Measurements from ENCODE around the gene ITGA11. TPM values are rescaled to one million over a fixed set of nuclear protein-coding genes. Genes with fewer than 3 reads are reported as not detected.

The ITGA11 gene
- total RNA-seq, 1 experiment from 2014 or later = 0.70 TPM

DNA sequence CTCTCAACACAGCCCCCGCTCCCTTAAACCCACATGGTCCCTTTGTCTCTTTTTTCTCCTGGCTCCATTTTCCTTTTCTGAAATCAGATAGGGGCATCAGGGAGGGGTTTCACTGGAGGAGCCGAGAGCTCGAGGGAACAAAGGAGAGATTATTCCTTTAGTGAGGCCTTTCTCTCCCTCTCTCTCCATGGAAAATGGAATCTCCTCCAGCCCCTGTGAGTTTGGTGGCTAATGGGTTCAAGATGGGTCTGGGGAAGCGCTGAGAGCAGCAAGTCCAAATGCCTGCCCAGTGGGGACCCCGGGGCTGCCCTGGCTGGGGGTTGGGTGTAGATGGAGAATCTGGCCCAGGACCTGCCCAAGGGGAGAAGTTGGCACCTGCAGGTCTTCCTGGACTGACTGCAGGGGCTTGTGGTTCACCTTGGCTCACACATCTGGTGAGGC lies 56.8 kb downstream of the ITGA11 start:
- Histone ChIP-seq H3K4me2 (no peak overlapping the region), H2AFZ (no peak overlapping the region), H3K4me3 (no peak overlapping the region), H3K27me3 (ENCODE audit: insufficient read depth, low read depth) (no peaks in the 10 kb centered on the region), H3K36me3 (ENCODE audit: low read depth) (no peaks in the 10 kb centered on the region), H3F3A (ENCODE audit: insufficient read depth, low read depth) (no peaks in the 10 kb centered on the region), H4K20me1 (ENCODE audit: insufficient read depth) (no peaks in the 10 kb centered on the region), H3K9me3 (ENCODE audit: insufficient read depth, low read depth) (no peaks in the 10 kb centered on the region), H3K79me2 (ENCODE audit: low read depth) (no peaks in the 10 kb centered on the region), H3K27ac (no peak overlapping the region), H3K9me2 (ENCODE audit: insufficient read depth) (no peaks in the 10 kb centered on the region), H3K4me1 (replicated peaks; ENCODE audit: insufficient read depth) (no peaks in the 10 kb centered on the region)
- intact Hi-C loops (cut with micrococcal nuclease; ENCODE audit: unreplicated experiment) = no loop called here
- no TSS peak for BruUV-seq (replicated peaks)
- CTCF ChIA-PET = no interaction called here
- DNase-seq = no peak
- POLR2A ChIA-PET (ENCODE audit: unreplicated experiment) = interaction anchor here (0.6 kb wide), 1 partner anchor 15 kb away, joined by 7 read pairs; no protein-coding TSS in a partner anchor
- TF ChIP-seq, protein P1, sequence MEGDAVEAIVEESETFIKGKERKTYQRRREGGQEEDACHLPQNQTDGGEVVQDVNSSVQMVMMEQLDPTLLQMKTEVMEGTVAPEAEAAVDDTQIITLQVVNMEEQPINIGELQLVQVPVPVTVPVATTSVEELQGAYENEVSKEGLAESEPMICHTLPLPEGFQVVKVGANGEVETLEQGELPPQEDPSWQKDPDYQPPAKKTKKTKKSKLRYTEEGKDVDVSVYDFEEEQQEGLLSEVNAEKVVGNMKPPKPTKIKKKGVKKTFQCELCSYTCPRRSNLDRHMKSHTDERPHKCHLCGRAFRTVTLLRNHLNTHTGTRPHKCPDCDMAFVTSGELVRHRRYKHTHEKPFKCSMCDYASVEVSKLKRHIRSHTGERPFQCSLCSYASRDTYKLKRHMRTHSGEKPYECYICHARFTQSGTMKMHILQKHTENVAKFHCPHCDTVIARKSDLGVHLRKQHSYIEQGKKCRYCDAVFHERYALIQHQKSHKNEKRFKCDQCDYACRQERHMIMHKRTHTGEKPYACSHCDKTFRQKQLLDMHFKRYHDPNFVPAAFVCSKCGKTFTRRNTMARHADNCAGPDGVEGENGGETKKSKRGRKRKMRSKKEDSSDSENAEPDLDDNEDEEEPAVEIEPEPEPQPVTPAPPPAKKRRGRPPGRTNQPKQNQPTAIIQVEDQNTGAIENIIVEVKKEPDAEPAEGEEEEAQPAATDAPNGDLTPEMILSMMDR (conservative IDR thresholded peaks at IDR 0.05) = no peak
- no peak for TF ChIP-seq EZH2 (IDR thresholded peaks at IDR 0.05; ENCODE audit: low read depth)

DNA sequence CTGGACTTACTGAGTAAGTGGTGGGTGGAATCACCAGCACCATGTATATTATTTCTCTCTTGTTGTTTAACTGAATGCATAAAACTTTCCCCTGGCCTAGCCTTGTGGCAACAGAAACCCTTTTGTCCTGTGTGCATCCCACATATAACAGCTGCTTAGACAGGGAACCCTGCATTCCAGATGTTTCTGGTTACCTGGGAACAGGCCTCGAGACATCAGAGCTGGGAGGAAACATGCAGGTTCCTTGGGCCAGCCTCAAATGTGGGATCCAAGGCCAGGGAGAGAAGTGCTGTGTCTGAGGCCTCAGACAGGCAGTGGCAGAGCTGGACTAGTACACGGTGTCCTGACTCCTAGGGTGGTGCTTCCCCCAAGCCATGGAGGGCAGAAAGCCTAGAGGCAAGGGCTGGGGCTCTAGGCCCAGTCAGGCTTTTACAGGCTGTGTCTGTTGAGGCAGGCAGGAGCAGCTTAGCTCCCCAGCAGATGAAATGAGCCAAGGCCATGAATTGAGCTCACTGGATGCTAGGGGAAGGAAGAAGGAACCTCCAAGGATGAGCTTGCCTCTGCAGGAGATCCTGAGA lies 57.7 kb downstream of the ITGA11 start:
- Histone ChIP-seq H3K36me3 (ENCODE audit: low read depth) (no peaks in the 10 kb centered on the region), H3K27me3 (ENCODE audit: insufficient read depth, low read depth) (no peaks in the 10 kb centered on the region), H3K4me3 (no peak overlapping the region), H3K9me2 (ENCODE audit: insufficient read depth) (no peaks in the 10 kb centered on the region), H3F3A (ENCODE audit: insufficient read depth, low read depth) (no peaks in the 10 kb centered on the region), H3K4me2 (no peak overlapping the region), H4K20me1 (ENCODE audit: insufficient read depth) (no peaks in the 10 kb centered on the region), H3K27ac (no peak overlapping the region), H2AFZ (no peak overlapping the region), H3K4me1 (replicated peaks; ENCODE audit: insufficient read depth) (no peaks in the 10 kb centered on the region), H3K9me3 (ENCODE audit: insufficient read depth, low read depth) (no peaks in the 10 kb centered on the region), H3K79me2 (ENCODE audit: low read depth) (no peaks in the 10 kb centered on the region)
- ChIA-PET CTCF (no interaction called here), POLR2A (ENCODE audit: unreplicated experiment) (no interaction called here)
- BruUV-seq (replicated peaks) = no TSS peak
- DNase-seq = no peak
- TF ChIP-seq EZH2 (IDR thresholded peaks at IDR 0.05; ENCODE audit: low read depth) = no peak
- TF ChIP-seq, protein P1 (conservative IDR thresholded peaks at IDR 0.05) = no peak
- intact Hi-C loops (cut with micrococcal nuclease; ENCODE audit: unreplicated experiment) = no loop called here

GRCh38 chr15:68373028-68373427 lies 58.9 kb downstream of the ITGA11 start:
- Histone ChIP-seq H3K27ac (no peak overlapping the region), H3K4me2 (no peak overlapping the region), H3K27me3 (ENCODE audit: insufficient read depth, low read depth) (no peaks in the 10 kb centered on the region), H4K20me1 (ENCODE audit: insufficient read depth) (no peaks in the 10 kb centered on the region), H3K9me2 (ENCODE audit: insufficient read depth) (no peaks in the 10 kb centered on the region), H2AFZ (no peak overlapping the region), H3K9me3 (ENCODE audit: insufficient read depth, low read depth) (no peaks in the 10 kb centered on the region), H3K79me2 (ENCODE audit: low read depth) (no peaks in the 10 kb centered on the region), H3K36me3 (ENCODE audit: low read depth) (no peaks in the 10 kb centered on the region), H3K4me1 (replicated peaks; ENCODE audit: insufficient read depth) (no peaks in the 10 kb centered on the region), H3K4me3 (no peak overlapping the region), H3F3A (ENCODE audit: insufficient read depth, low read depth) (no peaks in the 10 kb centered on the region)
- ChIA-PET POLR2A (ENCODE audit: unreplicated experiment) (no interaction called here), CTCF (no interaction called here)
- no peak for DNase-seq
- TF ChIP-seq, protein P1 (conservative IDR thresholded peaks at IDR 0.05) = no peak
- no peak for TF ChIP-seq EZH2 (IDR thresholded peaks at IDR 0.05; ENCODE audit: low read depth)
- intact Hi-C loops (cut with micrococcal nuclease; ENCODE audit: unreplicated experiment) = no loop called here
- BruUV-seq (replicated peaks) = no TSS peak

Measured in PC-9 (cell line).